ENCODE data around the gene PRAMEF20.

DNA sequence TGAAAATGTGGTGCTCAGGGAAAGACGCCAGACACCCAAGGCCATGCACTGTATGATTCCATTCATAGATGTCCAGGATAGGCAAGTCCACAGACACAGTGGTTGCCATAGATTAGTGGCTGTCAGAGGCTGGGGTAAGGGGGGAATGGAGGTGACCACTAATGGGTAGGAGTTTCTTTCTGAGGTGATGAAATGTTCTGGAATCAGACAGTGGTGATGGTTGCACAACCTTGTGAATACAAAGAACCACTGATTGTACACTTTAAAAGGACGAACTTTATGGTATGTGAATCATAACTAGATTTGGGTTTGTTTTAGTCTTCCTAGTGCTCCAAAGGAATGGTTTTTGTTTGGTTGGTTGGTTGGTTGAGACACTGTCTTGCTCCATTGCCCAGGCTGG lies 51.7 kb downstream of the PRAMEF20 start:
- TF ChIP-seq POLR2A (IDR thresholded peaks at IDR 0.05) (no peak), CTCF (IDR thresholded peaks at IDR 0.05) (no peak)

All from breast epithelium (tissue), 3 donors.